NCI-H2196 (cell line): ENCODE data around the gene PROZ.
"Not testable (repeated sequence)": the region's sequence is repeated elsewhere in the genome, so short reads cannot be mapped to it uniquely, and the experiment has no call there.

Experiments used
- DNase-seq: peaks from one replicate; lab custom pipeline; 2025; ENCODE audit not compliant: unreplicated experiment; lab: John Stamatoyannopoulos, UW

PROZ gene

DNA sequence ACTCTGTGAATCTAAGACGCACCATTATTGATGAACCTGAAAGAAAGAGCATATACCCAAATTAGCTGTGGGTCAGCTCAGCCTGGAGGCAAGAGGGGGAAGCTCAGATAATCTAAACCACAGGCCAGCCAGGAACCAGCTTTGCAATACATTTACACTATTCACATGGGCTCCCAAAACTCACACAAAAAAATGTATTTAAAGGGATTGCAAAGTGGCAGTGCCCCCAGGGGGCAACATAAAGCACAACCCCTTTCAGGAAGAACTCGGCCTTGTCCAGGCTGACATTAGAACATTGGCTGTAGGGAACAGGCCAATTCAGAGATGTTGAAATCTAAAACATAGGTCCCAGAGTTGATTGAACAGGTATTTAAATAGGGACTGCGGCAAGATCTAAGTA, 3.2 kb upstream of the PROZ start:
- no peak for DNase-seq

DNA sequence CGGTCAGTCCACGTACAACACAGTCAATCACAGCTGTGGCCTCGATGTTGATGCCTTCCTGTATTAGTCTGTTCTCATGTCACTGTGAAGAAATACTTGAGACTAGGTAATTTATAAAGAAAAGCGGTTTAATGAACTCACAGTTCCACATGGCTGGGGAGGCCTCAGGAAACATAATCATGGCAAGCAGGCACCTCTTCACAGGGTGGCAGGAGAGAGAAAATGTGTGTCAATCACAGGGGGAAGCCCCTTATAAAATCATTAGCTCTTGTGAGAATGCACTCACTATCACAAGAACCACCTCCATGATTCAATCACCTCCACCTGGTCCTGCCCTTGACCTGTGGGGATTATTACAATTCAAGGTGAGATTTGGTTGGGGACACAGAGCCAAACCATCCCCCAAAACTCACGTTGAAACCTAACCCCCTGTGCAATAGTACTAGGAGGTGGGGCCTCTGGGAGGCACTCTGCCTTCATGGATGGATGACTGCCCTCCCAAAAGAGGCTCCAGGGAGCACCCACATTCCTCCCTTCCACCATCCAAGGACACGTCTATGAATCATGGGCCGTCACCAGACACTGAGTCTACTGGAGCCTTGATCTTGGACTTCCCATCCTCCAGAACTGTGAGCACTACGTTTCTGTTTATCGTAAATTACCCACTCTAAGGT, 2.3 kb upstream of the PROZ start:
- DNase-seq, result no peak

GRCh38 chr13:113157206-113157928, 1.1 kb upstream of the PROZ start:
- DNase-seq, result no peak

- no peak for DNase-seq
Observed at GRCh38 chr13:113158946-113159345, 498 bp downstream of the PROZ start.

DNA sequence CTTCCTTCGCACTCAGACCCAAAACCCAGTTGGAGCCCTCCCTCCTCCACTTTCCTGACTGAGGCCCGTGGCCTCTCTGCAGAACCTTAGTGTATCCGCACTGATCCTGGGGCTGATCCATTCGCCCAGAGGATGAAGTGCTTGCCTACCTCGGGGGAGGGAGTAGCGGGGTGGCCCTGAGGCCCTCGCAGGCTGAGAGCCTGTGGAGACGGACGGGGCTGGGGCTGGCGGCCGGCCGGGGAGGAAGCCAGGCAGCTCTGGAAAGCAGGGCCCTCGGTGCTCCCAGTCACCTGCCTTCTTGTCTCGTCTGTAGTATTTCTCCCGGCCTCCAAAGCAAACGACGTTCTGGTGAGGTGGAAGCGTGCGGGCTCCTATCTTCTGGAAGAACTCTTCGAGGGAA, 1.3 kb downstream of the PROZ start:
- no peak for DNase-seq

- DNase-seq, result no peak
Observed at GRCh38 chr13:113160983-113161382, 2.5 kb downstream of the PROZ start.

GRCh38 chr13:113161433-113161832, 3.0 kb downstream of the PROZ start:
- no peak for DNase-seq

DNA sequence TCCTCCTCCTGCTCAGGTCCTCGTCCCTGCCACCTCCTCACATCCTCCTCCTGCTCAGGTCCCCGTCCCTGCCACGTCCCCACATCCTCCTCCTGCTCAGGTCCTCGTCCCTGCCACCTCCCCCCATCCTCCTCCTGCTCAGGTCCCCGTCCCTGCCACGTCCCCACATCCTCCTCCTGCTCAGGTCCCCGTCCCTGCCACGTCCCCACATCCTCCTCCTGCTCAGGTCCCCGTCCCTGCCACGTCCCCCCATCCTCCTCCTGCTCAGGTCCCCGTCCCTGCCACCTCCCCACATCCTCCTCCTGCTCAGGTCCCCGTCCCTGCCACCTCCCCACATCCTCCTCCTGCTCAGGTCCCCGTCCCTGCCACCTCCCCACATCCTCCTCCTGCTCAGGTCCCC, 3.5 kb downstream of the PROZ start:
- DNase-seq, result not testable (repeated sequence)

DNA sequence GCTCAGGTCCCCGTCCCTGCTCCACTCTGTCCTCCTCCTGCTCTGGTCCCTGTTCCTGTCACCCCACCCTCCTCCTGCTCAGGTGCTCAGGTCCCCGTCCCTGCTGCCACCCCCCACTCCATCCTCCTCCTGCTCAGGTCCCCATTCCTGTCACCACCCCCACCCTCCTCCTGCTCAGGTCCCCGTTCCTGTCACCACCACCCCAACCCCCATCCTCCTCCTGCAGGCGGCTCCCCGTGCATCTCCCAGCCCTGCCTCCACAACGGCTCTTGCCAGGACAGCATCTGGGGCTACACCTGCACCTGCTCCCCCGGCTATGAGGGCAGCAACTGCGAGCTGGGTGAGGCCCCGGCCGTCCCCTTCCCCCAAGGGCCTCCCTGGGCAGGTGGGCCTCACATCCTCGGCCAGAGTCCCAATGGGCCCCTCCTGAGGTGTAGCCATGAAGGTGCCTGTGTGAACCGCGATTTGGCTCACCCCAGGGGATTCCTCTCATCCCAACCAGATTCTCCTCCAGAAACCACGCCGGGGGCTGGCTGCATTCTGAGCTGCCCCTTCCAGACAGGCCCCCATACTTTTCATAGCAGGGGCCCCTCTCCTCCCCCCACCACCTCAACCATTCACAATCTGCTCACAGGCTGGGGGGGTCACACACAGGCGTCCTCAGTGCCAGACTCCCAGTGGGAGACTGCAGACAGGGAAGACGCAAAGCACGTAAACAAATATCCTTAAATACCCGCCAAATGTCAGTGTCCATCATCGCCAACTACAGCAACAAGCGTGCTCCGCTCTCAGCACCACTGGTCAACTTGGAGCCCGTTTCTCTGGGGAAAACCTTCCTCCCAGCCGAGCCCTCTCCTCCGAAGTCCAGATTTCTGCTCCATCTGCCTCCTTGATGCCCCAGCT, 4.6 kb downstream of the PROZ start:
- no peak for DNase-seq

DNA sequence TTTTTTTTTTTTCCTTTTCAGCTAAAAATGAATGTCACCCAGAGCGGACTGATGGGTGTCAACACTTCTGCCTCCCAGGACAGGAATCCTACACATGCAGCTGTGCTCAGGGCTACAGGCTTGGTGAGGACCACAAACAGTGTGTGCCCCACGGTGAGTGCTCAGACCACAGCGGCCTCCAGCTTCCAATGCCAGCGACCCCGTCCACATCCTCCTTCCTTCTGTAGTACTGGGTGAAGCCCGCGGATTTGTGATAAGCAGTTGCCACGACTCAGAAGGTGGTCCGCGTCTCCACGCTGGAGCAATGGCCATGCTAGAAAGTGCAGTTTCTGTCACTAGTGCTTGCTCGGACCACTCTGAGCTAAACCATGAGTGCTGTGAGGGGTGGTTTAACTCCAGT, 6.0 kb downstream of the PROZ start:
- DNase-seq, result no peak

GRCh38 chr13:113166266-113166665, 7.8 kb downstream of the PROZ start:
- no peak for DNase-seq

DNA sequence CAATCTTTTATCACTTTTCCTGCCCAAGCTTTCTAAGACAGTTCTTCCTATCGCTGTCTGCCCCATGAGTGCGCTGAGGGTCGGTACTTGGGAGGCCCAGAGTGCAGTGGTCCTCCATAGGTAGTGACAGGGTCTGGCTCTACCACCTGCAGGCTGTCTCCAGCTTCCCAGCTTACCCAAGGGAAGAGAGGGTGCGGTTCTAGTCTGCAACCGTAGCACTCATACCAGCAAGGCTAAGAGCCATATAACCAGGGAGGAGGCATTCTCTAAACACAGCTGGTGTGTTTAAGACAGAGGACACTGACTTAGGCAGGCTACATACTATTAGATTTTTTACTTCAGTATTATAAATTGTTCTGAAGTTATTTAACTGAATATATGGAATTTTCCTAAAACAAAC, 8.2 kb downstream of the PROZ start:
- no peak for DNase-seq

GRCh38 chr13:113167155-113167554, 8.7 kb downstream of the PROZ start:
- no peak for DNase-seq

GRCh38 chr13:113167575-113167974, 9.1 kb downstream of the PROZ start:
- DNase-seq, result no peak

DNA sequence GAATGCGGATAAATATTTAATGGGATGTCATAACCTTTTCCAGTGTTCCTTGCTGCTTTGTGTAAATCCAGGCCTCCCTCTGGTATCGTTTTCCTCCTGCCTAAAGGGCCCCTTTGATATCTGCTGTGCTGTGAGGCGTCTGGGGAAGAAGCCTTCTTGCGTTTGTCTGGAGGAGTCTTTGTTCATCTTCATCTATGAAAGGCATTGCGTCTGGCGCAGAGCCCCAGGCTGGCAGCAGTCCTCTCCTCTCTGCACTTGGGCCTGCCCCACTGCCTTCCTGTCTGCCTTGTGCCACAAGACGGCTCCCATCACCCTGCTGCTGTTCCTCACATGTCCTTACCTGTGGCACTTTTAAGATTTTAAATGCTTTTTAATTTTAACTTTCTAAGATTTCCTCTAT, 9.8 kb downstream of the PROZ start:
- no peak for DNase-seq

DNA sequence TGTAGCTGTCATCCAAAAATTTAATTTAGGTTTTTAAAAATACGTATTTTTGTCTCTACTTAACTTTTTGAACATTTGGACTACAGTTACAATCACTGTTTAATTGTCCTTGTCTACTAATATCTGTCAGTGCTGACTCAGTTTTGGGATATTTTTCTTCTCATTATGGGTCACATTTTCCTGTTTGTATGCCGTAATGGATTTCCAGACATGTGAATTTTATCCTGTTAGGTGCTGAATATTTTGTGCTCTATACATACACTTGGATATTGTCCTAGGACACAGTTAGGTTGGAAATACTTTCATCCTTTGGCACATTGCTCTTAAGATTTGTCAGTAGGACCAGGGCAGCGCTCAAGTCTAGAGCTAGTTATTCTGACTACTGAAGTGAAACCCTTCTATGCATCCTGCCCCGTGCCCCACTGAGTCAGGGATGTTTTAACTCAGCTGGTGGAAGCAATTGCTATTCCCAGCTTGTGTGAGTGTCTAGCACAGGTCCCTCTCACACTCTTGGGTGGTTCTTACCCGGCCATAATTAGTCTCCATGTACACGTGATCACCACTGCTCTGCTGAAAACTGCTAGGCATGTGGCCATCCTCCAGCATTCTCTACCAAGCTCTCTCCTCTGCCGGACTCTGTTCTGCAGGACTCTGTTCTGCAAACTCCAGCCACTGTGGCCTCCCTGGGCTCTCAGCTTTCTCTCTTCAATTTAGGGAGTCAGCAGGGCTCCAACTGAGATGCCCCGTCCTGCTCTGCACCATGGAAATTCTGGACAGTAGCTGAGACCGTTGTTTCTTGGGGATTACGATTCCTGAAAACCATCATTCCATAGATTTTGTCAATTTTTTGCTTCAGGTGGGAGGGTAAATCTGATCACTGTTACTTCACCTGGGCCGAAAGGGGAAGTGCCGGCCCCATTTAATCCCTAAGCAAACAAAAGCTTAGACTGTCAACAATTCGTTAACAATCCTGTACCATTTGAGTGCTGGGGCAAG, 11.1 kb downstream of the PROZ start:
- DNase-seq, result no peak

GRCh38 chr13:113170511-113170910, 12.1 kb downstream of the PROZ start:
- DNase-seq, result no peak

GRCh38 chr13:113171250-113172125, 13.0 kb downstream of the PROZ start:
- no peak for DNase-seq

GRCh38 chr13:113172419-113172926, 14.0 kb downstream of the PROZ start:
- no peak for DNase-seq
